T-helper 1 cell treated with Interleukin-12 subunit alpha and Interleukin-12 subunit beta and Interleukin-4 antibody, amounts not matched to agents 30 μg/mL and 1 μg/mL, for 36 hours (primary cell): ENCODE results near the gene CHN2.
"Not testable (repeated sequence)": the region's sequence is repeated elsewhere in the genome, so short reads cannot be mapped to it uniquely, and the experiment has no call there.

Experiments
- H3K27ac Mint-ChIP-seq: one replicate; pipeline ENCODE4 v1.8.0; 2021; ENCODE audit warnings: mild to moderate bottlenecking, mixed read lengths
- H3K27me3 Mint-ChIP-seq: one replicate; pipeline ENCODE4 v1.8.0; 2021; ENCODE audit warnings: low read depth, mixed read lengths
- H3K36me3 Mint-ChIP-seq: one replicate; pipeline ENCODE4 v1.8.0; 2021; ENCODE audit warnings: low read depth, mixed read lengths
- H3K4me1 Mint-ChIP-seq: one replicate; pipeline ENCODE4 v1.8.0; 2021; ENCODE audit warnings: low read depth, mixed read lengths
- H3K4me3 Mint-ChIP-seq: one replicate; pipeline ENCODE4 v1.8.0; 2021; ENCODE audit warnings: mild to moderate bottlenecking, moderate library complexity, mixed read lengths
- H3K9me3 Mint-ChIP-seq: one replicate; pipeline ENCODE4 v1.8.0; 2021; ENCODE audit warnings: mixed read lengths

The CHN2 gene

GRCh38 chr7:29248713-29249382, 54.3 kb downstream of the CHN2 start:
- H3K27ac Mint-ChIP-seq = no peak overlapping the region
- H3K36me3 Mint-ChIP-seq = no peaks in the 10 kb centered on the region
- H3K4me1 Mint-ChIP-seq = peaks cover 7% of the 10 kb centered on the region
- peaks cover 16% of the 10 kb centered on the region for H3K27me3 Mint-ChIP-seq
- H3K9me3 Mint-ChIP-seq = no peaks in the 10 kb centered on the region
- H3K4me3 Mint-ChIP-seq = no peak overlapping the region

DNA sequence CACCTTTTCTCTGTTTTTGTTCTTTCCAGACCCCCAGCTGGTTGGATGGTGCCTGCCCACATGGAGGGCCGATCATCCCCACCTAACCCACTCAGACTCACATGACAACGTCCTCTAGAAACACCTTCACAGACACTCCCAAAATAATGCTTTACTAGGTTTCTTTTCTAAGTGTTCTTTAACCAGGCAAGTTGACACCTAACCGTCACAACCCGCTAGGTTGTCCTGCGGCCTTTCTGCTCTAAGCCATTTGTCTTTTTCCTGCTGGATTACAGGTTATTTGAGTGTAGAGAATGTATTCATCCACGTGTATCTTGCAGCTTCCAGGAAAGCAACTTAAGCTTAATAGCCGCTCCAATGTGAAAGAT, 54.8 kb downstream of the CHN2 start:
- H3K4me3 Mint-ChIP-seq = no peak overlapping the region
- peaks cover 2% of the 10 kb centered on the region for H3K4me1 Mint-ChIP-seq
- H3K9me3 Mint-ChIP-seq = no peaks in the 10 kb centered on the region
- no peaks in the 10 kb centered on the region for H3K36me3 Mint-ChIP-seq
- peaks cover 10% of the 10 kb centered on the region for H3K27me3 Mint-ChIP-seq
- no peak overlapping the region for H3K27ac Mint-ChIP-seq

- Mint-ChIP-seq H3K27ac (no peak overlapping the region), H3K4me1 (no peaks in the 10 kb centered on the region), H3K9me3 (no peaks in the 10 kb centered on the region), H3K36me3 (no peaks in the 10 kb centered on the region), H3K27me3 (peaks cover 6% of the 10 kb centered on the region), H3K4me3 (no peak overlapping the region)
Measured at GRCh38 chr7:29249860-29250259, 55.3 kb downstream of the CHN2 start.

DNA sequence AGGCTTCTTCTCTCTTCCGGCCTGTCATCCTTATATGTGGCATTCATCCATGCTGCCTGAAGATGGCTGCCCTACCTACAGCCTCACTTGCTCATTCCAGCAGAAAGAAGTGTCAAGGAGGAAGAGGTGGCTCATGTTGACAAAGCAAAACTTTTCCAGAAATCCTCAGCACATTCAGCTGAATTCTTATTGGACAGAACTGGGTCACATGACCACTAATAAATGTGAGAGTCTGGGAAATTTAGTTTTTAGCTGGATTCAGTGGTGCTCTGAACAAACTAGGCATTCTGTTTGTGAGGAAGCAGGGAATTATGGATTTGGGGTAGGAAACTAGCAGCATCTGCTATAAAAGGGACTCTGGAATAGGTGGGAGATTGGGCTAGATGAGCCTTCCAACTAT, 58.6 kb downstream of the CHN2 start:
- Mint-ChIP-seq H3K27me3 (peaks cover 7% of the 10 kb centered on the region), H3K27ac (no peak overlapping the region), H3K36me3 (no peaks in the 10 kb centered on the region), H3K9me3 (no peaks in the 10 kb centered on the region), H3K4me1 (no peaks in the 10 kb centered on the region), H3K4me3 (no peak overlapping the region)

DNA sequence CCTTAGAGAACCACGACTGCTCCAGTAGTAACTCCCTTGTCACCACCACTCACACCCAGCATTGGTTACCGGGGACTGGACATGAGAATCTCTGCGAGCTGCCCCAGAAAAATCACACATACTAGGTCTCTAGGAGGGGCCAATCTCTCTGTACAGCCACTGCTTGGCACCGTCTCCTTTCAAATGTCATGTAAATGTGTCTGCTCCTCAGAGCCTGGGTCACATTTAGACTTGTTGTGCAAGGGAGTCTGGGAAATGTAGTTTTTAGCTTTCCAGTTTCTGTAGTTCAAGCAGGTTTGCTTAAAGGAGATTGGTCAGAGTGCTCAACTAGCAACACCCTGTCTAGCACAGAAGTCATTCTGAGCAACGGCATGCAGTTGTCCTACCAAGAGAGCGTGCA, 60.0 kb downstream of the CHN2 start:
- Mint-ChIP-seq H3K9me3 (no peaks in the 10 kb centered on the region), H3K36me3 (no peaks in the 10 kb centered on the region), H3K4me3 (no peak overlapping the region), H3K27me3 (peaks cover 10% of the 10 kb centered on the region), H3K4me1 (no peaks in the 10 kb centered on the region), H3K27ac (no peak overlapping the region)

GRCh38 chr7:29255199-29255878, 60.8 kb downstream of the CHN2 start:
- H3K27ac Mint-ChIP-seq = no peak overlapping the region
- H3K4me3 Mint-ChIP-seq = no peak overlapping the region
- H3K9me3 Mint-ChIP-seq = no peaks in the 10 kb centered on the region
- H3K4me1 Mint-ChIP-seq = no peaks in the 10 kb centered on the region
- H3K36me3 Mint-ChIP-seq = no peaks in the 10 kb centered on the region
- peaks cover 10% of the 10 kb centered on the region for H3K27me3 Mint-ChIP-seq

- peaks cover 10% of the 10 kb centered on the region for H3K27me3 Mint-ChIP-seq
- H3K9me3 Mint-ChIP-seq = no peaks in the 10 kb centered on the region
- H3K4me1 Mint-ChIP-seq = no peaks in the 10 kb centered on the region
- H3K4me3 Mint-ChIP-seq = no peak overlapping the region
- H3K27ac Mint-ChIP-seq = no peak overlapping the region
- no peaks in the 10 kb centered on the region for H3K36me3 Mint-ChIP-seq
Measured at GRCh38 chr7:29255906-29256692, 61.5 kb downstream of the CHN2 start.

DNA sequence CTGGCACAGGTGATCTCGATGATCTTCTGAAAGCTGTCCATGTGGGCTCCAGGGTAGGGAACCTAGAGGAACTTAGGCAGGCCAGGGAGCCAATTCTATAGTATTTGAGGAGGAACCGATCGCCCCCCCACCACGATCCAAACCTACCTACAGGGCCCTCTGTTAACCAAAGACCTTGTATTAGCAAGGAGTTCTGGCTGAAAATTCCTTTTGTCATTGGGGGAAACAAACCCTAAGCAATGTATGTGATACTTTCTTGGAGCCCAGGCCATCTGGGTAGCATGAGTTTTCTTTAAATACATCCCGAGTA, 62.1 kb downstream of the CHN2 start:
- no peaks in the 10 kb centered on the region for H3K4me1 Mint-ChIP-seq
- peaks cover 10% of the 10 kb centered on the region for H3K27me3 Mint-ChIP-seq
- H3K36me3 Mint-ChIP-seq = no peaks in the 10 kb centered on the region
- no peak overlapping the region for H3K4me3 Mint-ChIP-seq
- no peaks in the 10 kb centered on the region for H3K9me3 Mint-ChIP-seq
- no peak overlapping the region for H3K27ac Mint-ChIP-seq

GRCh38 chr7:29258951-29259350, 64.4 kb downstream of the CHN2 start:
- Mint-ChIP-seq H3K4me1 (no peaks in the 10 kb centered on the region), H3K36me3 (no peaks in the 10 kb centered on the region), H3K27ac (no peak overlapping the region), H3K27me3 (peaks cover 10% of the 10 kb centered on the region), H3K9me3 (no peaks in the 10 kb centered on the region), H3K4me3 (no peak overlapping the region)

GRCh38 chr7:29262191-29262917, 67.8 kb downstream of the CHN2 start:
- no peak overlapping the region for H3K4me3 Mint-ChIP-seq
- H3K27ac Mint-ChIP-seq = no peak overlapping the region
- peaks cover 16% of the 10 kb centered on the region for H3K27me3 Mint-ChIP-seq
- H3K9me3 Mint-ChIP-seq = peaks cover 15% of the 10 kb centered on the region
- H3K4me1 Mint-ChIP-seq = peaks cover 9% of the 10 kb centered on the region
- H3K36me3 Mint-ChIP-seq = peaks cover 2% of the 10 kb centered on the region

DNA sequence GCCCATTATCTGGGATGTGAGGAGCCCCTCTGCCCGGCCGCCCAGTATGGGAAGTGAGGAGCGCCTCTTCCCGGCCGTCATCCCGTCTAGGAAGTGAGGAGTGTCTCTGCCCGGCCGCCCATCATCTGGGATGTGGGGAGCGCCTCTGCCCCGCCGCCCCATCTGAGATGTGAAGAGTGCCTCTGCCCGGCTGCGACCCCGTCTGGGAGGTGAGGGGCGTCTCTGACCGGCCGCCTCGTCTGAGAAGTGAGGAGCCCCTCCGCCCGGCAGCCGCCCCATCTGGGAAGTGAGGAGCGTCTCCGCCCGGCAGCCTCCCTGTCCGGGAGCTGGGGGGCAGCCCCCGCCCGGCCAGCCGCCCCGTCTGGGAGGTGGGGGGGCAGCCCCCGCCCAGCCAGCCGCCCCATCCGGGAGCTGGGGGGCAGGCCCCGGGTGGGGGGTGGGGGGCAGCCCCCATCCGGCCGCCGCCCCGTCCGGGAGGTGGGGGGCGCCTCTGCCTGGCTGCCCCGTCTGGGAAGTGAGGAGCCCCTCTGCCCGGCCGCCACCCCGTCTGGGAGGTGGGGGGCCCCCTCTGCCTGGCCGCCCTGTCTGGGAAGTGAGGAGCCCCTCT, 69.1 kb downstream of the CHN2 start:
- not testable (repeated sequence) for H3K27ac Mint-ChIP-seq, H3K36me3 Mint-ChIP-seq, H3K4me3 Mint-ChIP-seq, H3K4me1 Mint-ChIP-seq, H3K27me3 Mint-ChIP-seq
- H3K9me3 Mint-ChIP-seq = peaks cover 15% of the 10 kb centered on the region

DNA sequence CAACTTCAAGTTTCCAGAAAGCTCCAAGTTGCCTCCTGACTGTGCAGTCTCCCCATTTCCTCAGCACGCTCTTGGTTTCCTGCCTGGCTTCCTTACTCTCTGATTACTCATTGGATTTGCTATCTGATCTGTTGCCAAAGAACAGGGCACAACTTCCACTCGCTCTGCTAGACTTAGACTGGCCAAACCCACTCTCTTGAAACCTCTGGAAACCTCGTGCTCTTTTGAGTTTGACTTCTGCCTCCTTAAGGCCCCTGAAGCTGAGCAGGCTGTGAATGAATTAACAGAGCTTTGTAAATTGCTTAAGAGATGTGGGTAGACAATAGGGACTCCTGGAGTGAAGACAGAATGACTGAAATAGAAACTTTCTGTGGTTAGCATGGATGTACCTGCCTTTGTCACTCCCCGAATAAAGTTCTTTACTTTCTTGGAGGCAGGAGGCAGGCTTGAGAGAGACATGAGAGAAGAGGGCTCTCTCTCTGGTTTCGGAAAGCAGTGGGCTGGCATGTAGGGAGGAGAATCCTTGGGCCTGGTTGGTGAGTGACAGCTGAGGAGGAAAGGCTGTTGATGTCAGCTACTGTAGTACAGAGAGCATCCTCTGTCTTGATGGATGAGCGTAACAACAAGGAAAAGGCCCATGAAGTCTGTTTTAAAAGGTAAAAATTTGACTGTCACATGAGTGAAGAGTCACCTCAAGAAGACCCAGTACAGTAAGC, 70.8 kb downstream of the CHN2 start:
- peaks cover 20% of the 10 kb centered on the region for H3K27me3 Mint-ChIP-seq
- H3K36me3 Mint-ChIP-seq = peaks cover 2% of the 10 kb centered on the region
- no peak overlapping the region for H3K4me3 Mint-ChIP-seq
- no peak overlapping the region for H3K27ac Mint-ChIP-seq
- H3K4me1 Mint-ChIP-seq = peaks cover 9% of the 10 kb centered on the region
- peaks cover 21% of the 10 kb centered on the region for H3K9me3 Mint-ChIP-seq

DNA sequence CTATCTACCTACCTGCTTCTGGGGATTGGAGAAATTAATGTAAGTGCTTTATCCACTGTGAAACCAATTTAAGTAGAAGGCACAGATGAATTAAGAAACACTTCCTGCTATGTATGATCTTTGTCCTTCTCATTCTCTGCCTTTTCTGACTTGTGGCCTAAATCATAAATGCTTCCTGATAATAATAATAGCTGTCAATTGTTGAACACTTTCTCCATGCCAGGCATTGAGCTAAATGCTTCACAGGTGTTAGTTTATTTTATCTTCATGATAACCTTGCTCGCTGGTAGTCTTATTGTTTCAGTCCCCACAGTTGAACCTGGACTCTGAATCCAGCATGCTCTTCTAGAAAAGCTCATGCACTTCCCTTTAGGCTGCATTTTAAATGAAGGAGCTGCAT, 75.4 kb downstream of the CHN2 start:
- Mint-ChIP-seq H3K4me3 (no peak overlapping the region), H3K4me1 (peaks cover 27% of the 10 kb centered on the region), H3K36me3 (peaks cover 4% of the 10 kb centered on the region), H3K27me3 (peaks cover 31% of the 10 kb centered on the region), H3K9me3 (peaks cover 19% of the 10 kb centered on the region), H3K27ac (no peak overlapping the region)
